ENCODE results near the gene ART5. TPM values are rescaled to one million over a fixed set of nuclear protein-coding genes. Genes with fewer than 3 reads are reported as not detected.
"Not testable (repeated sequence)": the region's sequence is repeated elsewhere in the genome, so short reads cannot be mapped to it uniquely, and the experiment has no call there.

Gene ART5
- polyA plus RNA-seq, 3 donors: not detected

- H3K9me3 Mint-ChIP-seq: peaks cover 0 to 20% (median 10%) of the 10 kb centered on the region in 7 donors
- H3K4me2 ChIP-seq (replicated peaks; ENCODE audit: extremely low read depth, low read length, poor library complexity, severe bottlenecking): no peak overlapping the region
- H3K9me3 ChIP-seq (replicated peaks in 1 of 2; ENCODE audit: control insufficient read depth in 1 of 2, insufficient read depth in 1 of 2, low read length in 2 of 2): peaks cover 6 to 10% of the 10 kb centered on the region in 2 donors
- peaks cover 30 to 59% (median 43%) of the 10 kb centered on the region in 3 donors for H3K27me3 Mint-ChIP-seq (ENCODE audit: low read depth in 3 of 3)
- no peak overlapping the region for H3K27ac ChIP-seq (ENCODE audit: low read depth in 1 of 2, low read length in 2 of 2)
- no peak for DNase-seq
- peaks cover 10 to 28% of the 10 kb centered on the region in 2 donors for H3K27me3 ChIP-seq (ENCODE audit: control insufficient read depth in 2 of 2, insufficient read depth in 2 of 2, low read length in 2 of 2)
- H3K4me3 ChIP-seq (replicated peaks in 1 of 3; ENCODE audit: low read depth in 2 of 3, low read length in 3 of 3): no peak overlapping the region
- 91% methylated on average over 6 of the region's 7 CpGs for WGBS (ENCODE audit: insufficient coverage)
- no peak overlapping the region for H3K27ac Mint-ChIP-seq
- H3K79me2 ChIP-seq (ENCODE audit: insufficient read depth, low read length): no peaks in the 10 kb centered on the region
- no peak overlapping the region for H3K4me3 Mint-ChIP-seq
- no peaks in the 10 kb centered on the region for H4K20me1 ChIP-seq (ENCODE audit: insufficient read depth, low read length)
- H3K4me1 Mint-ChIP-seq: peaks cover 13% of the 10 kb centered on the region
- H3K4me1 ChIP-seq (ENCODE audit: control insufficient read depth in 1 of 2, insufficient read depth in 2 of 2, low read length in 2 of 2): peaks cover 10 to 14% of the 10 kb centered on the region in 2 donors
- TF ChIP-seq CTCF (IDR thresholded peaks at IDR 0.05): no peak
- no peaks in the 10 kb centered on the region for H3K36me3 Mint-ChIP-seq
- H3K36me3 ChIP-seq (replicated peaks in 1 of 2; ENCODE audit: control insufficient read depth in 1 of 2, insufficient read depth in 2 of 2, low read length in 2 of 2): no peaks in the 10 kb centered on the region
- no peak overlapping the region for H2AFZ ChIP-seq (ENCODE audit: insufficient read depth, low read depth, low read length, poor library complexity, severe bottlenecking)
- intact Hi-C loops (cut with micrococcal nuclease): no loop called here
- no peak overlapping the region for H3K9ac ChIP-seq (ENCODE audit: insufficient read depth, low read length, poor library complexity, severe bottlenecking)
These were observed 3.8 kb upstream of the ART5 start for GRCh38 chr11:3645552-3645951.

- H3K9me3 Mint-ChIP-seq: peaks cover 0 to 20% (median 10%) of the 10 kb centered on the region in 7 donors
- H3K4me3 ChIP-seq (replicated peaks in 1 of 3; ENCODE audit: low read depth in 2 of 3, low read length in 3 of 3): no peak within 1 kb of the TSS
- H3K4me1 ChIP-seq (ENCODE audit: control insufficient read depth in 1 of 2, insufficient read depth in 2 of 2, low read length in 2 of 2): peaks cover 10 to 14% of the 10 kb centered on the region in 2 donors
- H3K4me2 ChIP-seq (replicated peaks; ENCODE audit: extremely low read depth, low read length, poor library complexity, severe bottlenecking): no peak within 1 kb of the TSS
- WGBS (ENCODE audit: insufficient coverage): 100% methylated on average over 2 of the region's 4 CpGs
- H3K36me3 Mint-ChIP-seq: no peaks in the 10 kb centered on the region
- peaks cover 17% of the 10 kb centered on the region for H3K4me1 Mint-ChIP-seq
- H3K27me3 Mint-ChIP-seq (ENCODE audit: low read depth in 3 of 3): peaks cover 30 to 60% (median 43%) of the 10 kb centered on the region in 3 donors
- no peak for DNase-seq
- H3K27ac Mint-ChIP-seq: no peak within 1 kb of the TSS
- no peaks in the 10 kb centered on the region for H3K36me3 ChIP-seq (replicated peaks in 1 of 2; ENCODE audit: control insufficient read depth in 1 of 2, insufficient read depth in 2 of 2, low read length in 2 of 2)
- no peak within 1 kb of the TSS for H3K27ac ChIP-seq (ENCODE audit: low read depth in 1 of 2, low read length in 2 of 2)
- no peaks in the 10 kb centered on the region for H3K79me2 ChIP-seq (ENCODE audit: insufficient read depth, low read length)
- H2AFZ ChIP-seq (ENCODE audit: insufficient read depth, low read depth, low read length, poor library complexity, severe bottlenecking): no peak within 1 kb of the TSS
- peak within 1 kb of the TSS in 1 of 2 donors; percentile 67 for H3K4me3 Mint-ChIP-seq
- intact Hi-C loops (cut with micrococcal nuclease): no loop called here
- no peak for TF ChIP-seq CTCF (IDR thresholded peaks at IDR 0.05)
- H3K9me3 ChIP-seq (replicated peaks in 1 of 2; ENCODE audit: control insufficient read depth in 1 of 2, insufficient read depth in 1 of 2, low read length in 2 of 2): peaks cover 6 to 10% of the 10 kb centered on the region in 2 donors
- H3K27me3 ChIP-seq (ENCODE audit: control insufficient read depth in 2 of 2, insufficient read depth in 2 of 2, low read length in 2 of 2): peaks cover 10 to 28% of the 10 kb centered on the region in 2 donors
- H3K9ac ChIP-seq (ENCODE audit: insufficient read depth, low read length, poor library complexity, severe bottlenecking): no peak within 1 kb of the TSS
- H4K20me1 ChIP-seq (ENCODE audit: insufficient read depth, low read length): no peaks in the 10 kb centered on the region
These were observed 3.0 kb upstream of the ART5 start, which contains the start of gene ART1 for GRCh38 chr11:3644817-3645235. Gene ART1, plus strand, starts transcription at chr11:3645128. Its CDS starts 14,086 bp downstream, at chr11:3659214.

- H3K4me1 Mint-ChIP-seq: peaks cover 27% of the 10 kb centered on the region
- H4K20me1 ChIP-seq (ENCODE audit: insufficient read depth, low read length); DNase-seq; H3K27ac Mint-ChIP-seq; H3K36me3 ChIP-seq (replicated peaks in 1 of 2; ENCODE audit: control insufficient read depth in 1 of 2, insufficient read depth in 2 of 2, low read length in 2 of 2); H3K36me3 Mint-ChIP-seq; H3K27ac ChIP-seq (ENCODE audit: low read depth in 1 of 2, low read length in 2 of 2); intact Hi-C loops (cut with micrococcal nuclease); H3K79me2 ChIP-seq (ENCODE audit: insufficient read depth, low read length): not testable (repeated sequence)
- Histone ChIP-seq H2AFZ (ENCODE audit: insufficient read depth, low read depth, low read length, poor library complexity, severe bottlenecking) (peak overlapping the region; percentile 90), H3K4me3 (replicated peaks in 1 of 3; ENCODE audit: low read depth in 2 of 3, low read length in 3 of 3) (peak overlapping the region in 1 of 3 experiments; percentile 75), H3K4me1 (ENCODE audit: control insufficient read depth in 1 of 2, insufficient read depth in 2 of 2, low read length in 2 of 2) (peaks cover 10 to 23% of the 10 kb centered on the region in 2 donors), H3K9ac (ENCODE audit: insufficient read depth, low read length, poor library complexity, severe bottlenecking) (peak overlapping the region; percentile 70), H3K27me3 (ENCODE audit: control insufficient read depth in 2 of 2, insufficient read depth in 2 of 2, low read length in 2 of 2) (peaks cover 10 to 28% of the 10 kb centered on the region in 2 donors), H3K9me3 (replicated peaks in 1 of 2; ENCODE audit: control insufficient read depth in 1 of 2, insufficient read depth in 1 of 2, low read length in 2 of 2) (peaks cover 6 to 10% of the 10 kb centered on the region in 2 donors), H3K4me2 (replicated peaks; ENCODE audit: extremely low read depth, low read length, poor library complexity, severe bottlenecking) (peak overlapping the region; percentile 88)
- peak overlapping the region; percentile 80 to 93 for H3K4me3 Mint-ChIP-seq
- H3K27me3 Mint-ChIP-seq (ENCODE audit: low read depth in 3 of 3): peaks cover 20 to 44% (median 32%) of the 10 kb centered on the region in 3 donors
- 66% methylated on average over 5 of the region's 11 CpGs for WGBS (ENCODE audit: insufficient coverage)
- H3K9me3 Mint-ChIP-seq: peaks cover 0 to 20% (median 9%) of the 10 kb centered on the region in 7 donors
These were observed 1.3 kb upstream of the ART5 start for GRCh38 chr11:3643102-3643546.
